Suppressor macrophage treated with lipopolysaccharide for 4 hours (primary cell): ENCODE measurements around the gene SCAI.
"Not testable (repeated sequence)": the region's sequence is repeated elsewhere in the genome, so short reads cannot be mapped to it uniquely, and the experiment has no call there.

Source experiments
- DNase-seq: peaks from one replicate; pipeline ENCODE4 v3.0.0-alpha.2; 2020

Gene SCAI

DNA sequence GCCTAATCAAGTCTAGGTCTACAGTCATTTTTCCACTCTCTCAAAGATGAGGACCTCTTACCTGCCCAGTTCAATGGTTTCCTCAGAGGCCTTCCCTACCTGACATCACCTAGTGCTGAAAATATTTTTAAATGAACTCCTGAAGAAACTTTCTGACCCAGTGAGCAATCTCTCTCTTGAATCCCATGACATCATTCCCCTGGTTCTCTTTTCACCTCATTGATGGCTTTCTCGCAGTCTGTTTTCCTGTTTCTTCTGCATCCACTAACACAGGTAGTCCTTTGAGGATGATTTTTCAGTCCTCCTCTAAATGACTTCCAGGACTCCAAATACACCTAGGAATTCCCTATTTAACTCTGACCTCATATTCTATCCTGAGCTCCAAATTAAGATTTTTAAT is 40.3 kb downstream of the SCAI start:
- DNase-seq = no peak

DNA sequence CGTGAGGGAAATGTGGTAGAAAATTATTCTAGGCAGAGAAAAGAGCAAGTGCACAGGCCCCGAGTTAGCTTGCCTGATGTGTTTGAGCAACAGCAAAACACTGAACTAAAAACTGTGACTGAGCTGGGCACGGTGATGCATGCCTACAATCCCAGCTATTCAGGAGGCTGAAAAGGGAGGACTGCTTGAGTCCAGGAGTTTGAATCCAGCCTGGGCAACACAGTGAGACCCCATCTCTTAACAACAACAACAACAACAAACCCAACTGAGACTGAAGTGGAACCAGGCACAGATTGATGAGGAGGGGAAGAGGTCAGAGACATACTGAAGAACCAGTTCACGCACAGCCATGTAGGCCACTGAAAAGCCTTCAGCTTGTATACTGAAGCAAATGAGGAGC is 42.5 kb downstream of the SCAI start:
- no peak for DNase-seq

DNA sequence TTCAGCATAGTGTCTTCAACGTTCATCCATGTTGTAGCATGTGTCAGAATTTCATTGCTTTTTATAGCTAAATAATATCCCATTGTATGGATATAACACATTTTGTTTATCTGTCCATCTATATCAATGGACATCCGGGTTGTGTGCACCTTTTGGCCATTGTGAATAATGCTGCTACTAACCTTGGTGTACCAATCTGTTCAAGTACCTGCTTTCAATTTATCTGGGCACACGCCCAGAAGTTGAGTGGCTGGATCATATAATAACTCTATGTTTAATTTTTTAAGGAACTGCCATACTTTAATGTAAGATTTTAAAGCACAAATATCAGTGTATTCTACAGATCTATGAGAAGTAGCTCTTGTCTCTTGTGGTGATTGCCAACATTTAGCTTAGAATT is 43.5 kb downstream of the SCAI start:
- DNase-seq = no peak

DNA sequence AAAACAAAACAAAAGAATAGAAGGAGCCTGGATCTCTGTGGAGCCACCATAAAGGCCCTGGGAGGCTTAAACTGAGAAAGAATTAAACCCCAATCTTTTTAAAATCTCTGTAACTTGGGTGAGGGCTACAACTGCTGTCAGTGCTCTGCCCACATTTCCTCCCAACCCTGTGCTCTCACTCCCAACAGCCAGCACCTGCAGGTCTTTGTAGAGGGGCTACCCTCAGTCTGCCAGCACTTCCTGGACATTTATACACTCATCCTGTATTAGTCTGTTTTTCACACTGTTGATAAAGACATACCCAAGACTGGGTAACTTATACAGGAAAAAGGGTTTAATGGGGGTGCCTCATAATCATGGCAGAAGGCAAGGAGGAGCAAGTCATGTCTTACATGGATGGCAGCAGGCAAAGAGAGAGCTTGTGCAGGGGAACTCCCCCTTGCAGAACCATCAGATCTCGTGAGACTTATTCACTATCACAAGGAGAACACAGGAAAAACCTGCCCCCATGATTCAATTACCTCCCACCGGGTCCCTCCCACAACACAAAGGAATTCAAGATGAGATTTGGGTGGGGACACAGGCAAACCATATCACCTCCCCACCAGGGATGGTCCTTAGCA is 47.4 kb downstream of the SCAI start:
- no peak for DNase-seq

DNA sequence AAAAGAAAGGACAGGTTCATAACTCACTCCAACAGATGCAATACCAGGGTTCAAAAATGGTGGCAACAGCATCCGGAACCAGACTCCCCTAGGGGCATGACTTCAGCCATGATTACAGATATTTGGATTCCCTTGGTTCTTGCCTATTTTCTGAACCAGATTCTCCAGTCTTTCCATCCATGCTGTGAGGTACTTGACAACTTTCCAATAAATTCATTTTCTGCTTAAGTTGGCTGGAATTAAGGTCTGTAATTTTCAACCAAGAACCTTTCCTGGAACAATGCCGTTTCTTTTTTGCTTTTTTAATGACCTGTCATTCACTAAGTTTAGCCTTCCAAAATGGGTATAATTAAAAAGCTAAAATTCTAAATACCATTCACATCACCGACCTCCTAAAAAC is 52.2 kb downstream of the SCAI start:
- no peak for DNase-seq

DNA sequence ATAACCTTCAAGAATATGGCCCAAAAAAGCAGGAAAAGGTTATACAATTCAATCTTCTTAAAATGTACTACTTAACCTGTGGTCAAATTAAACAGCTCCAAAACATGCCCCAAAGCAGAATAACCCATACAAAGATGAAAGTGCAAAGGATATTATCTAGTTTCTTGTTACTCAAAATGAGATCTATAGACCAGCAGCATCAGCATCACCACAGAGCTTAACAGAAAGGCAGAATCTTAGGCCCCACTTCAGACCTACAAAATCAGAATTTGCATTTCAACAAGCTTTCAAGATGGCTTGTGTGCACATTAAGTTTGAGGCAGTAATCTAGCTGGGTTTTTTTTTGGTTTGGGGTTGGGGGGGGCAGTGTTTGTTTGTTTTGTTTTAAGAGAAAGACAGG is 54.0 kb downstream of the SCAI start:
- no peak for DNase-seq

DNA sequence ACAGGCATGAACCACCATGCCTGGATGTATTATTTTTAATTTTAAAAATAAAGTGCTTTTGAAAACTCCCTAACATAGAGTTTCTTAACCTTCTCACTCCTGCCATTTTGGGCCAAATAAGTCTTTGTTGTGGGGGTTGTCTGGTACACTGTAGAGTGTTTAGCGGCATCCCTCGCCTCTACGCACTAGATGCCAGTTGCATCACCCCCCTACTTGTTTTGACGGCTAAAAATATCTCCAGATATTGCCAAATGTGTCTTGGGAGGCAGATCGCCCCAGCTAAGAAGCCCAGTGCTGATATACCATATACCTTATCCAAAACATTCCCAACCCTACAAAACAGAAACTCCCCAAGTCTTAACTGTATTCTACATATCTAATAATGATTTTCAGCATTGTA is 54.6 kb downstream of the SCAI start:
- no peak for DNase-seq

DNA sequence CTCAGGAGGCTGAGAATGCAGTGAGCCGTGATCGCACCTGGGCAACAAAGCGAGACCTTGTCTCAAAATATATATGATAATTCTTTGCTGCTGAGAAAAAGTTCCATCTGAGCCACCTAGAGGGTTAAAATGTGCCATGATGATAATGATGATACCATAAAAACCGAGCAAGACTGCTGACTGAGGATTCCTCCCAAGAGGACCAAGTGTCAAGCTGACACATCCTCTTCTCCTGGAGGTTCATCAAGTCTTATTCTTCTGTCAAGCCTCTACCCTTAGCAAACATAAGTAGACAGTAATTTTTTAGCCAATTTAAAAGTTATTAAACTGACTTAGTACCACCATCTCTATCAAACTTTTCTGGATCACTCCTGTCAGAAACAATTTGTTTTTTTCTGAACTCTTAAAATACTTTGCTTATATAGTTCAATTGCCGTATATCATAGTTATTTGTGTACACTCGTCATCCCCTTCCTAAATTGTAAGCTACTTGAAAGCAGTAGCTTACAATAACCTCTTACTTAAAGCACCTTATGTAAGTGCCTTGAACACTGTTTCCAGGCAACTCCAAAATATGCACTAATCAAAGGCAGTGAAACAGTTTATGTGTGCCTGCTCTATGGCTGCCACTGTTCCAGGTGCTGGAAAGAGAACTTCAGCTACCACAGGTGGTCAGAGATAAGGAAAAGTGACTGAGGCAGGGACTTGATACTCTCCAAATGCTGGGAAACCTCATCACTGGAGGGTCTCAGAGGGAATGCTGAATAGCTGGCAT is 57.4 kb downstream of the SCAI start:
- no peak for DNase-seq

DNA sequence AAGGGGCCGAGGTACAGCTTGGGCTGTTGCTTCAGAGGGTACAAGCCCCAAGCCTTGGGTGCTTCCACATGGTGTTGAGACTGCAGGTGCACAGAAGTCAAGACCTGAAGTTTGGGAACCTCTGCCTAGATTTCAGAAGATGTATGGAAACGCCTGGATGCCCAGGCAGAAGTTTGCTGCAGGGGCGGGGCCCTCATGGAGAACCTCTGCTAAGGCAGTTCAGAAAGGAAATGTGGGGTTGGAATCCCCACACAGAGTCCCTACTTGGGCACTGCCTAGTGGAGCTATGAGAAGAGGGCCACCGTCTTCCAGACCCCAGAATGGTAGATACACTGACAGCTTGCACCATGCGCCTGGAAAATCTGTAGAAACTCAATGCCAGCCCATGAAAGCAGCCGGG is 61.1 kb downstream of the SCAI start:
- DNase-seq = not testable (repeated sequence)

DNA sequence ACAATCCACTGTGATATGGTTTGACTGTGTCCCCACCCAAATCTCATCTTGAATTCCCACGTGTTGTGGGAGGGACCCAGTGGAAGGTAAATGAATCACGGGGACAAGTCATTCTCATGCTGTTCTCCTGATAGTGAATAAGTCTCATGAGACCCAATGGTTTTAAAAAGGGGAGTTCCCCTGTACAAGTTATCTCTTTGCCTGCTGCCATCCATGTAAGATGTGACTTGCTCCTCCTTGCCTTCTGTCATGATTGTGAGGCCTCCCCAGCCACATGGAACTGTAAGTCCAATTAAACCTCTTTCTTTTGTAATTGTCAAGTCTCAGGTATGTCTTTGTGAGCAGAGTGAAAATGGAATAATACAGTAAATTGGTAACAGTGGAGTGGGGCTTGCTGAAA is 62.5 kb downstream of the SCAI start:
- DNase-seq = not testable (repeated sequence)

DNA sequence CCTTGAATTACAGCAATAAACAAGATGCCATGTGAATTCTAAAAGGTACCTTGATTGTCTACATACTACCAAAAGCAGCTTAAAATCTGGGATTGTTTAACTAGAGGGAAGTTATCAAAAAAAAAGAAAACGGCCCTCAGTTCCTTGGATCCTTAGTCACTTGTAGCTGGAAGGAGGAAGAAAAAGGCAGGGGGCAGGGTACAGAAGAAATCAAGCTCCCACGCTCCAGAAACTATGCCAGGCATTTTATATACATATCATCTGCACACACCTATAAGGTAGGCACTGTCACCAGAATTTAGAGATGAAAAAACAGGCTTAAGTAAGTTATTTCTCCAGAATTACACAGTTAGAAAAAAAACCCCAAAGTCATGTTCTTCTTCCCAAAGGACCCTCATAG is 63.4 kb downstream of the SCAI start:
- no peak for DNase-seq

DNA sequence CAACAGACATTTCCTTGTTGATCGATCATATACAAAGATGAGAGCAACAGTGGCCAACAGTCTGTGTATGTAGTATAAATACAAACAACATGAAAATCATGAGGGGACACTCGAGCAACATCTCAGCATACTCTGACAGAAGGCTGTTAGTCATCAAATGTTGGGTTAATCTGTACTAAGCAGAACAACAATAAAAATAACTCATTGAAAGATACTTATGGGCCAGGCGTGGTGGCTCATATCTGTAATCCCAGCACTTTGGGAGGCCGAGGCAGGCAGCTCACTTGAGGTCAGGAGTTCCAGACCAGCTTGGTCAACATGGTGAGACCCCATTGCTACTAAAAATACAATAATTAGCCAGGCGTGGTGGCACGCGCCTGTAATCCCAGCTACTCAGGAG is 67.3 kb downstream of the SCAI start:
- DNase-seq = no peak

DNA sequence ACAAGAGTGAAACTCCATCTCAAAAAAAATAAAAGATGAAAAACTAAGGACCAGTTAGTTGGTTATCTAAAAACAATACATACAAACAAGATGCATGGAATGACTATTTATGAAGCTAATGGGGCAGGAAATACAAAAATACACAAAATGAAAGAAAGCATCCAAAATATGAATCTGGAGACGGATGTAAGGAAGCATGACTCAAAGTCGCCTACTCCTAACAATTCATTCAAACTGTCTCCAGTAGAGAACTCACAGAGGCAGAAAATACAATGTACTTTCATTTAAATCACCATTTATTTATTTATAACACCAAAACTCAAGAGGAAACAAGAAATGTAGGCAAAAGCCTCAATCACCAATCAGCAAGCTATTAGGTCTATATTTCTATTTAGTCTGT is 68.4 kb downstream of the SCAI start:
- no peak for DNase-seq

DNA sequence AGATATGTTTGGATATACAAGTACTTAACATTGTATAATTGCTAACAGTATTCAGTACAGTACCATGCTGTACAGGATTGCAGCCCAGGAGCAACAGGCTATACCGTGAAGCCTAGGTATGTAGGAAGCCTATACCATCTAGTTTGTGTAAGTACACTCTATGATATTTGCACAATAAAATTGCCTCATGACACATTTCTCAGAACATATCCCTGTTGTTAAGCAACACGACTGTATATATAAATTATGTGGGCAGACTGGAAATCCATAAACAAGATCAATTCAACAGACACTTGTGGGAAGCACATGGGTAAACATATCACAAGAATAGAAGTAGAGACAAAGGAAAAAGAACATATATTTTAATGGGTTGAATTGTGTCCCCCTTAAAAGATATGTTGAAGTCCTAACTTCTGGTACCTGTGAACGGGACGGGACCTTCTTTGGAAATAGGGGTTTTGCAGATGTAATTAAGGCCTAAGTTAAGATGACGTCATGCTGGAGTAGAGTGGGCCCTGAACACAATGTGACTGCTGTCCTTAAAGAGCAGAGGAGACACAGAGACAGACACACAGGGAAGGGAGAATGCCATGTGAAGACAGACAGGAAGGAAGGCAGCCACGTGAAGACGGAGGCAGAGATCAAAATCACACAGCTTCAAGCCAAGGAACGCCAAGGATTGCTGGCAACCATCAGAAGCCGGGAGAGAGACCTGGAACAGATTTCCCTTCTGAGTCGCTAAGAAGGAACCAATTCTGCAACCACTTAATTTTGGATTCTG is 76.3 kb downstream of the SCAI start:
- no peak for DNase-seq

DNA sequence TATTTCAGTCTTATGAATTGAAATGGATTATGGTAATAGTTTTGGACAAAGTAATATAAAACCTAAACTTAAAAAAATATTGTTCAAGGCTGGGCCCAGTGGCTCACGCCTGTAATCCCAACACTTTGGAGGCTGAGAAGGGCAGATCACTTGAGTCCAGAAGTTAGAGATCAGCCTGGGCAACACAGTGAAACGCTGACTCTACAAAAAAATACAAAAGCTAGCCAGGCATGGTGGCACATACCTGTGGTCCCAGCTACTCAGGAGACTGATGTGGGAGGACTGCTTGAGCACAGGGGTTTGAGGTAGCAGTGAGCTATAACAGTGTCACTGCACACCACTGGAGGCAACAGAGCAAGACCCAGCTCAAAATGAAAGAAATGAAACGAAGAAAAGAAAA is 81.9 kb downstream of the SCAI start:
- DNase-seq = no peak

DNA sequence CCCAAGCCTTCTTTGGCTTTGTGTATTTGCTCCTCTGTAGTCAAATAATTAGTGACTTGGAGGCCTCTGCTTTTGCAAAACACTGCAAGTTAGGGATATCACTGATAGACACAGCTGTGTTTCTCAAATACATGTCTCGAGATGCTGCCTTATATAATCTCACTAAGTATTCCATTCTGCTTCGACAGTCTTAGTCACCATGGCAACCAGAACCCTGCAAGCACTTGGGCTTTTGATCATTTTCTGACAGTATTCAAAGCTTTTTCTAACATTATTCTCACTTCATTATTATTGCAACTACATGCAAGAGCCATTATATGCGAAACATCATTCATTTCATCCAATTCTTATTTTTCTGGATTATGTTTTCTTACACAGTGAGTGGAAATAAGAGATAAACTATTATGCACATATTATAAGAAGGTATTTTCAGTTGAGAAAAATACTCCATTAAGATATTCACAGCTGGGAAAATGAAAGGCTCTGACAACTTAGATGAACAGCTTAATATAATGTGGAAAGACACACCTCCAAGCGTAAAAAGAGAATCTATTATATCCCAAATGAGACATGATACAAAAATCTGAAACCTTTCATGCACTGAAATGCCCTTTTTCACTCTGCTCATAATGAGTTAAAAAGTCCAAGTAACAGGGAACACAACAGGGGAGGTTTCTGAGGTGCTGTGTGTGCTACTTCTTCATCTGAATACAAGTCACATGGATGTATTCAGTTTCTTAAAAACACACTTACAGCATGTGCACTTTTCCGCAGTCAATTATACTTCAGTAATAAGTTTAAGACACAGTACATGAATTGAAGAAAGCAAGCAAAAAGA is 93.9 kb downstream of the SCAI start:
- DNase-seq = no peak

DNA sequence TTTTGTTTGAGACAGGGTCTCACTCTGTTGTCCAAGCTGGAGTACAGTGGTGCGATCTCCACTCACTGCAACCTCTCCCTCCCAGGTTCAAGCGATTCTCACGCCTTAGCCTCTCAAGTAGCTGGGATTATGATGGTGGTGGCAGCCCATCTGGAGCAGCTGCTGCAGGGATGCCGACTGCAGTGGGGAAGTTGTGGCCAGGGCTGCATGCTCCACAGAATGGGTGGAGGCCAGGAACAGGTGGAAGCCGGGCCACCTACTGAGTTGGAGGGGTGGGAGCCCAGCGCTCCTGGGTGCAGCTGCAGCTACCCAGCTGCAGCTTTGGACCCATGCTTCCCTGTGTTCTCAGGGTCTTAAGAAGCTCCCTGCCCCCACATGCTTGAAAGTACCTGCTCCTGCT is 99.7 kb downstream of the SCAI start:
- DNase-seq = no peak

DNA sequence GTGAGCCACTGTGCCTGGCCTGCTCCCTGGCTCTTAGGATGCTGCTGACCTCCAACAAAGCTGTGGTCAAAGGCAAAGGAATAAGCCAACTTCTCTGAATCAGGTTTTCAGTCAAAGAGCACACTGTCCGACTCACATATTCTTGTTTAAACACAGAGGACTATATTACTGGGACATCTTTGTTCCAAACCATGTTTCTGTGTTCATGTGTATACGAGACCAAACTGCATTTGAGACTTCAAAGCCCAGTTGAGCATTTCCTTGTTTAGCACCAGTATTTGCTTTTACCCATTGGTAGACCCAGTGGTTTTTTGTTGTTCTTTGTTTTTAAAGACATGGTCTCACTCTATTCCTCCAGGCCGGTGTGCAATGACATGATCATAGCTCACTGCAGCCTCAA is 100.2 kb downstream of the SCAI start:
- DNase-seq = no peak

DNA sequence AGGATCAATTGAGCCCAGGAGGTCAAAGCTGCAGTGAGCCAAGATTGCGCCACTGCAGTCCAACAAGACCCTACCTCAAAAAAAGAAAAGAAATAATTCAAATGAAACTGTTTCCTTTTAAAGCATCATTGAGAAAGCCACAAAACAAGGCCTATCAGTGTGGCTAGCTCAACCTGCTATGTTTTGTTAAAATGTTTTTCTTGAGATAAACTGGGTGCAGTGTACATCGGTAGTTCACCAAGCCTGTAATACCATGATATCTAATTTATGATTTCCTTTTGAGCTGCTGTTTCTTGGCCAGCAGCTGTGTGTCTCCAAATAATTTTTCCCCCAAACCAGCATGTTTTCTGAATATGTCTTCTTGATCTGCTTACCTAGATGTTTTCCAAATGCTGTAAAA is 105.2 kb downstream of the SCAI start:
- no peak for DNase-seq

DNA sequence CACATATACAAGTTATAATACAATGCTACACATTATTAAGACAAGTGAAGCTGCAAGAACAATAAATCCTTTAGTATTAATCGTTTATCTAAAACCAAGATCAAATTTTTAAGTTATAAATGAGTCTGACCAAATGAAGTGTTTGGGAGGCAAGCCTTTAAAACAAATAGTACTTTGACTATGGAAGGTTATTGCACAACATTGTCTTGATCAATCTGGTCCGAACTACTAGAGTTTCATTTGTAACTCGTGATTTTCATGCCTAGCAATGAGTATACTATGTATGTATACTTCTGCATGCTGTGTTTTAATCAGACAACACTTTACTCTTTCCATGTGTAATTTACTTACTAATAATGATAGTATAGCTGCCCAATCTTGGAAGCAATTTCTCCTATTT is 115.3 kb downstream of the SCAI start:
- DNase-seq = no peak

DNA sequence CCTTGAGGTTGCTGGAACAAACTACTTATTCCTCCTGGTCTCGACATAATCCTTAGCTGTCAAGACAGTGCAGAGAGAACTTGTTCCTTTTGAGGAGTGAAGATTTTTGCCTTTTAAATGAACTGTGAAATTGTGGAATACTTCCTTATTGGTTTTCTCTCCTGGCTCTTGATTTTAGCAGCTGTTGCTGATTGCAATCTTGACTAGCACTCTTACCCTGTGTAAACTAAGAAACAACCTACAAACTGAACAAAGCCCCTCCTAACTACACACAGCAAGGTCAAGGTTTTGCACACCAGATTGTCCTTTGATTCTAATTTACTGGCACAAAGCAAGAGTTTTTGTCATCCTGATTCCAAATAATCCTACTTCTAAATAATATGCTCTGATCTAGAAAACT is 118.4 kb downstream of the SCAI start:
- DNase-seq = no peak

DNA sequence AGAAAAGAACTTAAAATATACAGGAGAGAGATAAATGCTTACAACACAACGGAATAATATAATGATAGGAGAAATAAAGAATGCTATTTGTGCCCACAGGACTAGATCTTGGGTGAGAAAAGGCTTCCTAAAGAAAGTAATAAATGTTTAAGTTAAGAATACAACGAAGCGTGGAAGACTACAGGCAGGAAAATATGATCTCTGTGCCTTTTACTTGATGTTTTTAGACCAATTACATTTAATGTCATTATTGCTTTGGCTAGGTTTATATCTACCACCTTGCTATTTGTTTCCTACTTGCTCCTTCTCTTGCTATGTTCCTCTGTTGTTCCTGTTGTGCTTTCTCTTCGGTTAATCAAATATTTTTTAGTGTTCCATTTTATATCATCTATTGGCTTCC is 122.3 kb downstream of the SCAI start:
- no peak for DNase-seq

DNA sequence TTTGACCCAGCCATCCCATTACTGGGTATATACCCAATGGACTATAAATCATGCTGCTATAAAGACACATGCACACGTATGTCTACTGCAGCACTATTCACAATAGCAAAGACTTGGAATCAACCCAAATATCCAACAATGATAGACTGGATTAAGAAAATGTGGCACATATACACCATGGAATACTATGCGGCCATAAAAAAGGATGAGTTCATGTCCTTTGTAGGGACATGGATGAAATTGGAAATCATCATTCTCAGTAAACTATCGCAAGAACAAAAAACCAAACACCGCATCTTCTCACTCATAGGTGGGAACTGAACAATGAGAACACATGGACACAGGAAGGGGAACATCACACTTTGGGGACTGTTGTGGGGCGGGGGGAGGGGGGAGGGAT is 127.7 kb downstream of the SCAI start:
- DNase-seq = not testable (repeated sequence)
